ENCODE results near the gene MCUB.

The MCUB gene

DNA sequence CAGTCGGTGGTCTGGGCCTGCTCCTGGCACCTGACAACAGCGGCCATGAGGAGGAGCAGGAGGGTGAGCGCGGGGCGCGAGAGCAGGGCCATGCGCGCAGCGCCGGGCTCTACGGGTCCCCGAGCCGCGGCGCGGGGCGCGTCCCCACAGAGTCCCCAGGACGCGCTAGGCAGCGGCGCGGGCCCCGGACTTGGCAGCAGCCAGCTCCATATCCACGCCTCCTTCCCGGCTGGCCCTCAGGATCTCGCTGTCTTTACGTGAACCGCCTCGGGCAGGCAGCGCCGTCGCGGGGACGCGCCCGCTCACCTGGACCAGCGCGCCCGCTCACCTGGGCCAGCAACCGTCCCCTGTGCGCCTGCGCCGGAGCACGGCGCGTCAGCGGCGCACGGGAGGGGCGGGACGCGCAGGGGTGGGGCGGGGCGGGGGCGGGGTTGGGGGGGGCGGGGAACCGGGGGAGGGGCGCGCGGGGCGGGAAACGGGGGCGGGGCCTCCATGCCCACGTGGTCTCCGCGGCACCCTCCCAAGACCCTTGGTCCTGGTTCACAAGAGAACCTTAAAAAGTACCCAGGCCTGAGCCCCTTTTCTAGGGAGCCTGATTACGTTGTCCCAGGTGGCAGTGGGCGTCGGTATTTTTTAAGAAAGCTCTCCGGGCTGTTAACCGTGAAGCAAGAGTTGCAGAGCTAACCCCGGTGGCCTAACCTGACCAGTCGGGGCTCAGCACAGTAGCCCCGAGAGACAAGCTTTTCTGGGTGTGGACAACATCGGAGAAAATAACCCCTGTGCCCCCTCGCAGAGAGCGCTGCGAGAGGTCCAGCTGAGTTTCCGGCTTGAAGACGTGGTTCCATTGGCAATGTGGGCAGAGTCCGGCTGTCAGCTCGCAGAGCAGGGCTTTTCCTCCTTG lies 169.9 kb downstream of the MCUB start, which contains the start of gene PLA2G12A:
PLA2G12A (minus strand) TSS at position 353 of the 901 bp plus-strand sequence; CDS start at position 92, 261 bp downstream.
- DNase-seq (ENCODE audit: low read depth in 2 of 2) = no peak

DNA sequence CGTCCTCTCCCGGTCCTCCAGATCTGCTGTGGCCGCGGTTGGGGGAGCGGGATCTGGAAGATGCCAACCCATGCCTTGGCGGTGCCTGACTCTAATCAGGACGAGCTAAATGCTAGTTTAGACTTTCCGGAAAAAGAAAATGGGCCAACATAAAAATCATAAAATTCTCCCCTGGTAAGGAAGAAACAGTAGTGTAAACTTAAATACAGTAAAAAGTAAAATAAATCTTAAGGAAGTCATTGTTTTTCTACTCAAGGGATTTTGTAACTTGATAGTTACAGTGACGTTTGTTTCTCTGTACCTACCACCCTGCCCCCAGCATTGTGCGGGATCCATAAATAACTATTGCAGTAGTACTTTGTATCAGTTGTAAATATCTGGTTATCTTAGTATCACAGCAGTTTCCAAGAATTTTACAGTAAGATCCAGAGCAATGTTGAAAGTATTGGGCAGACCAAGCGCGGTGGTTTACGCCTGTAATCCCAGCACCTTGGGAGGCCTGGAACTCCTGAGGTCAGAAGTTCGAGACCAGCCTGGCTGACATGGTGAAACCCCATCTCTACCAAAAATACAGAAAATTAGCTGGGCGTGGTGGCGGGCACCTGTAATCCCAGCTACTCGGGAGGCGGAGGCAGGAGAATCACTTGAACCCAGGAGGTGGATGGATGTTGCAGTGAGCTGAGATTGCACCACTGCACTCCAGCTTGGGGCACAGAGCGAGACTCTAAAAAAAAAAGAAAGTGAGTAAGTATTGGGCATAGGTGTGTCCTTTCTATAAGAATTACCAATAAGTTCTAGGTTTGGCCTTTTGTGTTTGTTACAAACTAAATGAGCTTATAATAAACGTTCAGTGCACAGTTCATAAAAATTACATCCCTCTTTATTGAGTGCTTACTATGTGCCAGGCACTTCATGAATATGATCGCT lies 170.8 kb downstream of the MCUB start:
- DNase-seq (ENCODE audit: low read depth in 2 of 2) = no peak

DNA sequence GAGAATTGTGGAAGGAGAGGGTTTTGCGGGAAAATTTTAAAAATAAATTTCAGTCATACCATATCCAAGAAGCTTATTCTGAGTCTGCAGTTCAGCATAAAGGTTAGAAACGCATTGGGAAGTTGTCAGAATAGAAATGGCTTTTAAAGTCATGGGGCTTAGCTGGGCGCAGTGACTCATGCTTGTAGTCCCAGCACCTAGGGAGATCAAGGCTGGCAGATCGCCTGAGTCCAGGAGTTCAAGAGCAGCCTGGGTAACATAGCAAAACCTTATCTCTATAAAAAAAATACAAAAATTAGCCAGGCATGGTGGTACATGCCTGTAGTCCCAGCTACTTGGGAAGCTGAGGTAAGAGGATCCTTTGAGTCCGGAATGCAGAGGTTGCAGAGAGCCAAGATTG lies 173.7 kb downstream of the MCUB start:
- no peak for DNase-seq (ENCODE audit: low read depth in 2 of 2)

DNA sequence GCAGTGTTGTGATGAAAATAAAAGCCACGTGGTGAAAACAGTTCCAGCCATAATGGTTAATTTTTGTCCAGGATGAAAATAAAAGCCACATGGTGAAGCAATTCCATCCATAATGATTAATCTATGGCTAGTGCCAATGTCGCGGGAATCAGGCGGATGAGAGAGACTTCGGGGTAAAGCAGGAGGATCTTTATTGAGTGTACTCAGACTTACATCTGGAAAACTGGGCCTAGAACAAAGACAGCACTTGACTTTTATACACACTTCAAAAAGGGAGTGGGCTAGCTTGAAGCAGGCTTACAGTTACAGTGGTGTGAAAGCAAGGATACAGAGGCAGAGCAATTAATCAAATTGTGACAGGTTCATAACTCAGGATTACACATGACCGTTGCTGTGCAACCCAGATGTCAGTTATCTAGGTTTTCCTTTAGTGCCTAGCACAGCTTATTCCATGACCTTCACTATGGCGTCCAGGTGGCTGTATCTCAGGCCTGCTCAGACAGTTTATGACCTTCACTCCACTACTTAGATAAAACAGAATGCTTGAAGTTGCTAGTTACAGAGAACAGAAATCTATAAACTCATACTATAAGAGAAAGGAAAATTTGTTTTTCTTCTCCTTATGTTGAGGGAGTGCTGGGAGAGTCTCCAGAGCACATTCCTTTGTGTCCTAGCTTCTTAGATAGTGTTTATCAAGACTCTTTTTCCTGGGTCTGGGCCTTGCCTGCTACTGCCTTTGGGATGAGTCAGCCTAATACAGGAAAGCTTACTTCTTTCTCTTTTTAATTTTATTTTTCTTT lies 175.7 kb downstream of the MCUB start:
- DNase-seq (ENCODE audit: low read depth in 2 of 2) = no peak

Measured in fibroblast of skin of left biceps (primary cell).